Trophoblast cell (in vitro differentiated cells and primary cell): ENCODE measurements around the gene CIAO2B.

Source experiments
- DNase-seq, 2 donors: peaks; one replicate each; pipeline ENCODE4 v3.0.0-alpha.2; 2016
- H2AFZ ChIP-seq: 2 replicates; pipeline ENCODE4 v1.6.1; 2013; ENCODE audit warnings: low read length, moderate library complexity, mild to moderate bottlenecking; ENCODE audit not compliant: insufficient read depth, poor library complexity
- H2AK5ac ChIP-seq: 2 replicates; pipeline ENCODE4 v1.6.1; 2013; ENCODE audit warnings: mild to moderate bottlenecking, low read length
- H2BK120ac ChIP-seq: 2 replicates; pipeline ENCODE4 v1.6.1; 2013; ENCODE audit warnings: low read length, mild to moderate bottlenecking, moderate library complexity; ENCODE audit not compliant: insufficient read depth, poor library complexity
- H2BK12ac ChIP-seq: 2 replicates; pipeline ENCODE4 v1.6.1; 2013; ENCODE audit warnings: mild to moderate bottlenecking, low read length, moderate library complexity
- H2BK5ac ChIP-seq: 2 replicates; pipeline ENCODE4 v1.6.1; 2013; ENCODE audit warnings: low read length, low read depth, moderate library complexity, mild to moderate bottlenecking; ENCODE audit not compliant: poor library complexity
- H3K14ac ChIP-seq: 2 replicates; pipeline ENCODE4 v1.6.1; 2013; ENCODE audit warnings: mild to moderate bottlenecking, low read length
- H3K18ac ChIP-seq: 2 replicates; pipeline ENCODE4 v1.6.1; 2013; ENCODE audit warnings: mild to moderate bottlenecking, low read length
- H3K23ac ChIP-seq: 2 replicates; pipeline ENCODE4 v1.6.1; 2013; ENCODE audit warnings: low read length
- H3K27ac ChIP-seq: 2 replicates; pipeline ENCODE4 v1.5.1; 2013; ENCODE audit warnings: low read depth, mild to moderate bottlenecking, inconsistent platforms, low read length, moderate library complexity
- H3K27me3 ChIP-seq: 2 replicates; pipeline ENCODE4 v1.6.1; 2013; ENCODE audit warnings: inconsistent platforms, mild to moderate bottlenecking, low read length, moderate library complexity; ENCODE audit not compliant: insufficient read depth
- H3K36me3 ChIP-seq, 2 experiments: 1 replicate in 1 of 2; 2 replicates in 1 of 2; pipeline ENCODE4 v1.6.1; 2013; ENCODE audit warnings: low read length in 2 of 2, mild to moderate bottlenecking in 2 of 2, moderate library complexity in 1 of 2; ENCODE audit not compliant: insufficient read depth in 2 of 2, control insufficient read depth in 1 of 2
- H3K4ac ChIP-seq: 2 replicates; pipeline ENCODE4 v1.6.1; 2013; ENCODE audit warnings: low read depth, mild to moderate bottlenecking, low read length, moderate library complexity
- H3K4me1 ChIP-seq, 2 experiments: 1 replicate in 1 of 2; 2 replicates in 1 of 2; pipeline ENCODE4 v1.6.1; 2013; ENCODE audit warnings: low read length in 2 of 2, mild to moderate bottlenecking in 2 of 2, moderate library complexity in 1 of 2; ENCODE audit not compliant: insufficient read depth in 2 of 2, control insufficient read depth in 1 of 2
- H3K4me2 ChIP-seq: 2 replicates; pipeline ENCODE4 v1.6.1; 2013; ENCODE audit warnings: inconsistent platforms, mild to moderate bottlenecking, low read length, moderate library complexity
- H3K4me3 ChIP-seq: 2 replicates; pipeline ENCODE4 v1.5.1; 2013; ENCODE audit warnings: mild to moderate bottlenecking, low read depth, low read length, inconsistent platforms
- H3K79me1 ChIP-seq: one replicate; pipeline ENCODE4 v1.6.1; 2013; ENCODE audit warnings: low read length
- H3K79me2 ChIP-seq: 2 replicates; pipeline ENCODE4 v1.6.1; 2013; ENCODE audit warnings: low read length, mild to moderate bottlenecking; ENCODE audit not compliant: control insufficient read depth, insufficient read depth, poor library complexity
- H3K9ac ChIP-seq: 2 replicates; pipeline ENCODE4 v1.6.1; 2013; ENCODE audit warnings: mild to moderate bottlenecking, low read length
- H3K9me3 ChIP-seq: 2 replicates; pipeline ENCODE4 v1.6.1; 2013; ENCODE audit warnings: low read depth, mild to moderate bottlenecking, control low read depth, inconsistent platforms, low read length; ENCODE audit not compliant: insufficient read depth
- H4K12ac ChIP-seq: 2 replicates; pipeline ENCODE4 v1.6.1; 2013; ENCODE audit warnings: low read depth, mild to moderate bottlenecking, low read length, moderate library complexity
- H4K8ac ChIP-seq: 2 replicates; pipeline ENCODE4 v1.6.1; 2013; ENCODE audit warnings: low read depth, mild to moderate bottlenecking, low read length, moderate library complexity
- H4K91ac ChIP-seq: one replicate; pipeline ENCODE4 v1.6.1; 2013; ENCODE audit warnings: low read depth, mild to moderate bottlenecking, low read length, moderate library complexity
- WGBS: extraction: QIAGEN DNeasy Blood & Tissue Kit; methylation state at CpG from one replicate; pipeline ENCODE4 v1.1.7; 2013; ENCODE audit warnings: missing lambda C conversion rate; ENCODE audit not compliant: insufficient read length, insufficient coverage; ENCODE audit errors: extremely low coverage; 5-methylcytosine and 5-hydroxymethylcytosine counted together

The CIAO2B gene

GRCh38 chr16:66903544-66904427 is 30.4 kb downstream of the CIAO2B start:
- Histone ChIP-seq H3K9me3 (no peaks in the 10 kb centered on the region), H3K4ac (no peak overlapping the region), H2AFZ (no peak overlapping the region), H3K27me3 (no peaks in the 10 kb centered on the region), H3K18ac (no peak overlapping the region), H2BK120ac (no peak overlapping the region), H3K79me1 (no peaks in the 10 kb centered on the region), H3K4me2 (no peak overlapping the region), H3K36me3 (no peaks in the 10 kb centered on the region), H2AK5ac (no peak overlapping the region), H3K4me1 (peaks cover 5 to 8% of the 10 kb centered on the region in 2 experiments), H4K12ac (no peak overlapping the region), H3K4me3 (no peak overlapping the region), H3K79me2 (no peaks in the 10 kb centered on the region), H3K23ac (no peak overlapping the region), H3K9ac (no peak overlapping the region), H3K27ac (no peak overlapping the region), H3K14ac (no peak overlapping the region), H4K91ac (no peak overlapping the region), H2BK12ac (no peak overlapping the region), H4K8ac (no peak overlapping the region), H2BK5ac (no peak overlapping the region)
- no CpG with 5 or more reads among the region's 11 CpGs for WGBS
- DNase-seq: no peak

- no peak overlapping the region for H4K12ac ChIP-seq
- WGBS: no CpG with 5 or more reads among the region's 14 CpGs
- H3K9ac ChIP-seq: no peak overlapping the region
- H4K8ac ChIP-seq: no peak overlapping the region
- H2BK12ac ChIP-seq: no peak overlapping the region
- H2BK5ac ChIP-seq: no peak overlapping the region
- H3K23ac ChIP-seq: no peak overlapping the region
- no peaks in the 10 kb centered on the region for H3K79me1 ChIP-seq
- H4K91ac ChIP-seq: no peak overlapping the region
- H3K4me1 ChIP-seq: peaks cover 5 to 8% of the 10 kb centered on the region in 2 experiments
- H3K27ac ChIP-seq: no peak overlapping the region
- no peaks in the 10 kb centered on the region for H3K9me3 ChIP-seq
- no peak overlapping the region for H3K4ac ChIP-seq
- H3K36me3 ChIP-seq: no peaks in the 10 kb centered on the region
- H3K18ac ChIP-seq: no peak overlapping the region
- no peaks in the 10 kb centered on the region for H3K27me3 ChIP-seq
- H3K14ac ChIP-seq: no peak overlapping the region
- H2AFZ ChIP-seq: no peak overlapping the region
- H3K4me2 ChIP-seq: no peak overlapping the region
- no peaks in the 10 kb centered on the region for H3K79me2 ChIP-seq
- no peak for DNase-seq
- no peak overlapping the region for H3K4me3 ChIP-seq
- H2BK120ac ChIP-seq: no peak overlapping the region
- no peak overlapping the region for H2AK5ac ChIP-seq
Measured at GRCh38 chr16:66902648-66903543, 31.3 kb downstream of the CIAO2B start.

DNA sequence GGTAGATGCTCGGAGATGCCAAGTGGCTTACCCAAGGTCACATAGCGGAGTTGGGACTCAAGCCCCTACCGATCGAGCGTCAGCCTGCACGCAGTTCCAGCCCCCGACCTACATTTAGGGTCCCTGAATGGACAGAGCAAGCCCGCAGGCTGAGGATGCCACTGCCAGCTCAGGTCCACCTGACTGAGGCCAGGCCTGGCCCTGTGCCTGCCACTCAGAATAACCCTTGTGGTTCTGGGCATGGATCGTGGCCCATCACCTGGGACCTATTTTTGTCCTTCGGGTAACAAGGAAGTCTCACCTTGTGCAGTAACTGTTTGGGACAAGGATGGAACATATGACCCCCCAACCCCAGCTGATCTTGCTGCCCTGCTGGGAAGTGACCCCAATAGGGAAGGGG is 32.6 kb downstream of the CIAO2B start:
- Histone ChIP-seq H3K23ac (no peak overlapping the region), H3K36me3 (no peaks in the 10 kb centered on the region), H3K4ac (no peak overlapping the region), H3K4me1 (peaks cover 5 to 8% of the 10 kb centered on the region in 2 experiments), H3K9ac (no peak overlapping the region), H3K79me1 (no peaks in the 10 kb centered on the region), H3K4me2 (no peak overlapping the region), H2BK12ac (no peak overlapping the region), H3K9me3 (no peaks in the 10 kb centered on the region), H4K12ac (no peak overlapping the region), H2BK120ac (no peak overlapping the region), H2BK5ac (no peak overlapping the region), H2AK5ac (no peak overlapping the region), H3K79me2 (no peaks in the 10 kb centered on the region), H4K91ac (no peak overlapping the region), H3K4me3 (no peak overlapping the region), H4K8ac (no peak overlapping the region), H3K27me3 (no peaks in the 10 kb centered on the region), H3K18ac (no peak overlapping the region), H3K14ac (no peak overlapping the region), H2AFZ (no peak overlapping the region), H3K27ac (no peak overlapping the region)
- DNase-seq: no peak
- WGBS: no CpG with 5 or more reads among the region's 10 CpGs

DNA sequence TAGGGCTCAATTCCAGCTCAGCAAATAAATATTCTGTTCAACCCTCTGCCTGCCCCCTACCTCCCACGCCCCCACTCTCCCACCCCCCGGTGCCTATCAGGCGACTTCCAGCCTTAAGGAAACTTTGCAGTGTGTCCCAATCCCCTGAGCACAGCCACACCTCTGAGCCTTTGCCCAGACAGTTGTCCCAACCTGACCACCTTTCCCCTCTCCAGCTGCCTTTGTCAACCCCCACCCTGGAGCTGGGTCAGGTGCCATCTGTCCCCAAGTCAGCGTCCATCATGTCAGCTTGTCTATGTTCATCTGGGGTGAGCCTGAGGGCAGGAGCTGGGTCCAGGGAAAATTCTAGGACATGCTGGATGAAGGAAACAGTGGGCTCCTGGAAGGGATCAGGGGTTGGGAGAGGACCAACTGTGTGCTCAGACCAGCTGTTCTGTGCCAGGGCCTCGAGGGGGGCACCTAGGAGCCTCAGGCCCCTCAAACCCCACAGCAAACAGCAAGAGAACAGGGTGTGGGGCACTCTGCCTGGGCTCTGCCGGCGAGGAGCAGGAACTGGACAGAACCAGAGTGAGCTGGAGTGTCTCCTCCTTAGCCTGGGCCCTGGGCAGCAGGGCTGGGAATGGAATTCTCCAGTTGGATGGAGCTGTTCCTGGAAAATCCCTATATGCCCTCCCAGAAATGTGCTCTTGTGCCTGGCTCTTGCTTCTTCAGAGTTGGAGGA is 33.3 kb downstream of the CIAO2B start:
- Histone ChIP-seq H4K12ac (no peak overlapping the region), H2BK120ac (no peak overlapping the region), H3K4me1 (peaks cover 5 to 8% of the 10 kb centered on the region in 2 experiments), H3K27me3 (no peaks in the 10 kb centered on the region), H3K4me3 (no peak overlapping the region), H2BK5ac (no peak overlapping the region), H3K9ac (no peak overlapping the region), H4K91ac (no peak overlapping the region), H3K79me1 (no peaks in the 10 kb centered on the region), H3K9me3 (no peaks in the 10 kb centered on the region), H3K79me2 (no peaks in the 10 kb centered on the region), H3K4ac (no peak overlapping the region), H2AK5ac (no peak overlapping the region), H2AFZ (no peak overlapping the region), H2BK12ac (no peak overlapping the region), H3K14ac (no peak overlapping the region), H3K36me3 (no peaks in the 10 kb centered on the region), H3K23ac (no peak overlapping the region), H3K27ac (no peak overlapping the region), H3K18ac (no peak overlapping the region), H3K4me2 (no peak overlapping the region), H4K8ac (no peak overlapping the region)
- no peak for DNase-seq
- no CpG with 5 or more reads among the region's 7 CpGs for WGBS
